Measurements from ENCODE around the gene DEGS1. TPM values are rescaled to one million over a fixed set of nuclear protein-coding genes. Genes with fewer than 3 reads are reported as not detected.

DEGS1 gene
- total and polyA plus RNA-seq, 12 donors, result 24.5 to 77.4 (median 48.2) TPM

GRCh38 chr1:224138198-224138597, 44.8 kb upstream of the DEGS1 start:
- H3K4me1 ChIP-seq (replicated peaks in 1 of 2), result no peaks in the 10 kb centered on the region
- H3K4me3 ChIP-seq, result no peak overlapping the region
- no peak overlapping the region for H3K27ac ChIP-seq
- TF ChIP-seq POLR2A (IDR thresholded peaks at IDR 0.05) (no peak), CTCF (IDR thresholded peaks at IDR 0.05) (no peak)
- WGBS, 4 donors, result 68 to 87% (median 72%) methylated on average over 3 of the region's 3 CpGs
- DNase-seq, result no peak
- intact Hi-C loops (cut with DNase I), result no loop called here
- H3K36me3 ChIP-seq (replicated peaks in 1 of 2), result peaks cover 0 to 34% of the 10 kb centered on the region in 2 donors
- H3K9me3 ChIP-seq (replicated peaks in 1 of 3), result no peaks in the 10 kb centered on the region
- H3K27me3 ChIP-seq, result no peaks in the 10 kb centered on the region

DNA sequence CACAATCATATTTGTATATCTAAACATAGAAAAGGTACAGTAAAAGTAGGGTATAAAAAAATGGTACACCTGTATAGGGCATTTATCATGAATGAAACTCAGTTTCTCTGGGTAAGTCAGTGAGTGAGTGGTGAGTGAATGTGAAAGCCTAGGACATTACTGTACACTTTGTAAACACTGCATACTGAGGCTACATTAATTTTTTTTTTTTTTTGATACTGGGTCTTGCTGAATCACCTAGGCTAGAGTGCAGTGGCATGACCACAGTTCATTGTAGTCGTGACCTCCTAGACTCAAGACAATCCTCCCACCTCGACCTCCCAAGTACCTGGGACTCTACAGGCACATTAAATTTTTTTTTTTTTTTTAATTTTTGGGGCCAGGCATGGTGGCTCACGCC, 41.3 kb upstream of the DEGS1 start:
- H3K4me3 ChIP-seq, result no peak overlapping the region
- H3K27me3 ChIP-seq, result no peaks in the 10 kb centered on the region
- intact Hi-C loops (cut with DNase I), result no loop called here
- H3K27ac ChIP-seq, result no peak overlapping the region
- H3K9me3 ChIP-seq (replicated peaks in 1 of 3), result no peaks in the 10 kb centered on the region
- WGBS, 4 donors, result 83 to 96% (median 94%) methylated on average over 3 of the region's 3 CpGs
- no peaks in the 10 kb centered on the region for H3K4me1 ChIP-seq (replicated peaks in 1 of 2)
- no peak for DNase-seq
- TF ChIP-seq CTCF (IDR thresholded peaks at IDR 0.05), result no peak
- no peak for TF ChIP-seq POLR2A (IDR thresholded peaks at IDR 0.05)
- peaks cover 0 to 30% of the 10 kb centered on the region in 2 donors for H3K36me3 ChIP-seq (replicated peaks in 1 of 2)

GRCh38 chr1:224149709-224150108, 33.3 kb upstream of the DEGS1 start:
- intact Hi-C loops (cut with DNase I), result no loop called here
- H3K4me3 ChIP-seq, result no peak overlapping the region
- DNase-seq, result no peak
- H3K36me3 ChIP-seq (replicated peaks in 1 of 2), result peaks cover 0 to 8% of the 10 kb centered on the region in 2 donors
- no peaks in the 10 kb centered on the region for H3K9me3 ChIP-seq (replicated peaks in 1 of 3)
- H3K27me3 ChIP-seq, result no peaks in the 10 kb centered on the region
- WGBS, 4 donors, result 73 to 86% (median 74%) methylated on average over 1 of the region's 1 CpG
- no peak overlapping the region for H3K27ac ChIP-seq
- no peak for TF ChIP-seq POLR2A (IDR thresholded peaks at IDR 0.05)
- TF ChIP-seq CTCF (IDR thresholded peaks at IDR 0.05), result no peak
- no peaks in the 10 kb centered on the region for H3K4me1 ChIP-seq (replicated peaks in 1 of 2)

DNA sequence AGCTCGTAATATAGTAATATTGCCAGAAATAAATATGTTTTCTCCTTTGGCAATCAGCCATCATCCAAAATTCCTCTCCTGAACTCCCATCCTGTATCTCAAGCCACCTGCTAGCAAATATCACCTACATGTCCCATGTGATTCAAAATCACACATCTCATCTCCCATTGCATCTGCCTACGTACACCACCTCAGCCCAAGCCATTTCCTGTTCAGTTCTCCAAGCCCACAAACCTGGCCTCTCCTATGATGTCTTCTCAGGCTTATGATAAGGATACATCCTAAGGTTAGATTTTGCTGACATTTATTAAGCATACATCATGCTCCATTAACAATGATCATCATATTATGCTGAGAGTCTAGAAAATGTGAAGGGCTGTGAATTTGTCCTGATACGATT, 31.9 kb upstream of the DEGS1 start:
- Histone ChIP-seq H3K36me3 (replicated peaks in 1 of 2) (peaks cover 0 to 15% of the 10 kb centered on the region in 2 donors), H3K27ac (no peak overlapping the region), H3K4me3 (no peak overlapping the region), H3K27me3 (no peaks in the 10 kb centered on the region), H3K9me3 (replicated peaks in 1 of 3) (no peaks in the 10 kb centered on the region), H3K4me1 (replicated peaks in 1 of 2) (no peaks in the 10 kb centered on the region)
- intact Hi-C loops (cut with DNase I), result no loop called here
- DNase-seq, result no peak
- 77 to 96% (median 89%) methylated on average over 3 of the region's 3 CpGs for WGBS, 4 donors
- no peak for TF ChIP-seq CTCF (IDR thresholded peaks at IDR 0.05)
- TF ChIP-seq POLR2A (IDR thresholded peaks at IDR 0.05), result no peak
